ENCODE data around the gene MSANTD1.

Gene MSANTD1

GRCh38 chr4:3303923-3304710, 55.2 kb downstream of the MSANTD1 start:
- DNase-seq (ENCODE audit: low spot score) = no peak

GRCh38 chr4:3304831-3305609, 56.1 kb downstream of the MSANTD1 start:
- no peak for DNase-seq (ENCODE audit: low spot score)

GRCh38 chr4:3305610-3306371, 56.8 kb downstream of the MSANTD1 start:
- DNase-seq (ENCODE audit: low spot score) = no peak
